Epidermal melanocyte (primary cell): ENCODE results near the gene IPCEF1.
A peak's percentile ranks its signal among the peaks of the same experiment; 100 is the strongest.
"Not testable (repeated sequence)": the region's sequence is repeated elsewhere in the genome, so short reads cannot be mapped to it uniquely, and the experiment has no call there.

Experiments used
- DNase-seq: peaks from one replicate; pipeline ENCODE4 v3.0.0; 2011; ENCODE audit warnings: low spot score; ENCODE audit not compliant: insufficient read length

Gene IPCEF1

GRCh38 chr6:154334147-154334546 is 22.5 kb downstream of the IPCEF1 start:
- DNase-seq, result not testable (repeated sequence)

GRCh38 chr6:154331750-154332149 is 24.9 kb downstream of the IPCEF1 start:
- no peak for DNase-seq

GRCh38 chr6:154329350-154330170 is 27.0 kb downstream of the IPCEF1 start:
- no peak for DNase-seq

GRCh38 chr6:154327313-154327712 is 29.3 kb downstream of the IPCEF1 start:
- not testable (repeated sequence) for DNase-seq

- DNase-seq, result no peak
These were observed 31.5 kb downstream of the IPCEF1 start for GRCh38 chr6:154325142-154325541.

- DNase-seq, result no peak
These were observed 36.4 kb downstream of the IPCEF1 start for GRCh38 chr6:154320181-154320580.

GRCh38 chr6:154319231-154319858 is 37.3 kb downstream of the IPCEF1 start:
- DNase-seq, result no peak

GRCh38 chr6:154318721-154319120 is 37.9 kb downstream of the IPCEF1 start:
- no peak for DNase-seq

GRCh38 chr6:154316131-154316530 is 40.5 kb downstream of the IPCEF1 start:
- DNase-seq, result no peak

- no peak for DNase-seq
These were observed 42.5 kb downstream of the IPCEF1 start for GRCh38 chr6:154314084-154314483.

- DNase-seq, result no peak
These were observed 47.6 kb downstream of the IPCEF1 start for GRCh38 chr6:154308986-154309385.

GRCh38 chr6:154307696-154308425 is 48.7 kb downstream of the IPCEF1 start:
- no peak for DNase-seq

- DNase-seq, result not testable (repeated sequence)
These were observed 49.5 kb downstream of the IPCEF1 start for GRCh38 chr6:154307147-154307546.

- DNase-seq, result no peak
These were observed 49.9 kb downstream of the IPCEF1 start for GRCh38 chr6:154306696-154307095.

GRCh38 chr6:154304191-154304590 is 52.4 kb downstream of the IPCEF1 start:
- no peak for DNase-seq

- DNase-seq, result not testable (repeated sequence)
These were observed 53.0 kb downstream of the IPCEF1 start for GRCh38 chr6:154303642-154304041.

GRCh38 chr6:154301839-154302752 is 54.5 kb downstream of the IPCEF1 start:
- no peak for DNase-seq

GRCh38 chr6:154301086-154301625 is 55.4 kb downstream of the IPCEF1 start:
- DNase-seq, result no peak

GRCh38 chr6:154298297-154298696 is 58.3 kb downstream of the IPCEF1 start:
- DNase-seq, result peak; percentile 30

- no peak for DNase-seq
These were observed 58.9 kb downstream of the IPCEF1 start for GRCh38 chr6:154297721-154298120.

- DNase-seq, result no peak
These were observed 59.4 kb downstream of the IPCEF1 start for GRCh38 chr6:154297210-154297609.
